Thoracic aorta (tissue), 2 donors: ENCODE data around the gene SGMS1. TPM values are rescaled to one million over a fixed set of nuclear protein-coding genes. Genes with fewer than 3 reads are reported as not detected.

Source experiments
- ATAC-seq: fragments of 150-250 bp; one replicate; pipeline ENCODE4 v1.8.0; 2017; ENCODE audit warnings: low read depth; ENCODE audit not compliant: insufficient number of reproducible peaks, low FRiP score
- DNase-seq: peaks from one replicate; pipeline ENCODE4 v3.0.0-alpha.2; 2020; ENCODE audit warnings: low spot score
- H3K27ac ChIP-seq, 2 donors: fragments of 200-600 bp; sonication (generic); 1 replicate in 1 of 2; 2 replicates in 1 of 2; pipeline ENCODE4 v1.5.1; 2016; ENCODE audit warnings: mild to moderate bottlenecking in 2 of 2, moderate library complexity in 2 of 2
- H3K27me3 ChIP-seq: fragments of 200-600 bp; sonication (generic); replicated peaks from 2 replicates; pipeline ENCODE4 v1.6.0; 2016; ENCODE audit warnings: mild to moderate bottlenecking; ENCODE audit not compliant: insufficient read depth
- H3K36me3 ChIP-seq: fragments of 200-600 bp; sonication (generic); one replicate; pipeline ENCODE4 v1.5.1; 2016
- H3K4me1 ChIP-seq, 2 donors: fragments of 200-600 bp; sonication (generic); 1 replicate in 1 of 2; 2 replicates in 1 of 2; pipeline versions ENCODE4 v1.5.1 to v1.6.0; 2016; ENCODE audit warnings: low read depth in 2 of 2, mild to moderate bottlenecking in 1 of 2; ENCODE audit not compliant: control insufficient read depth in 1 of 2
- H3K4me3 ChIP-seq: fragments of 200-600 bp; sonication (generic); 2 replicates; pipeline ENCODE4 v1.5.1; 2016; ENCODE audit warnings: mild to moderate bottlenecking
- H3K9me3 ChIP-seq: fragments of 200-600 bp; sonication (generic); 2 replicates; pipeline ENCODE4 v1.5.1; 2016
- total RNA-seq, 2 donors: library from RNA; depleted of rRNA; stranded (reverse); fragments of >200 nt; gene quantifications; one replicate each; pipeline versions ENCODE4 v1.1.0 to v1.2.3, GENCODE V29; 2016
- TF ChIP-seq, protein P1 (sequence below): fragments of 200-600 bp; sonication (generic); IDR thresholded peaks from one replicate; pipeline ENCODE4 v1.5.1; 2019; ENCODE audit warnings: antibody characterized with exemption

SGMS1 gene
- total RNA-seq, 2 donors from 2014 or later = 60.5 to 92.3 TPM

DNA sequence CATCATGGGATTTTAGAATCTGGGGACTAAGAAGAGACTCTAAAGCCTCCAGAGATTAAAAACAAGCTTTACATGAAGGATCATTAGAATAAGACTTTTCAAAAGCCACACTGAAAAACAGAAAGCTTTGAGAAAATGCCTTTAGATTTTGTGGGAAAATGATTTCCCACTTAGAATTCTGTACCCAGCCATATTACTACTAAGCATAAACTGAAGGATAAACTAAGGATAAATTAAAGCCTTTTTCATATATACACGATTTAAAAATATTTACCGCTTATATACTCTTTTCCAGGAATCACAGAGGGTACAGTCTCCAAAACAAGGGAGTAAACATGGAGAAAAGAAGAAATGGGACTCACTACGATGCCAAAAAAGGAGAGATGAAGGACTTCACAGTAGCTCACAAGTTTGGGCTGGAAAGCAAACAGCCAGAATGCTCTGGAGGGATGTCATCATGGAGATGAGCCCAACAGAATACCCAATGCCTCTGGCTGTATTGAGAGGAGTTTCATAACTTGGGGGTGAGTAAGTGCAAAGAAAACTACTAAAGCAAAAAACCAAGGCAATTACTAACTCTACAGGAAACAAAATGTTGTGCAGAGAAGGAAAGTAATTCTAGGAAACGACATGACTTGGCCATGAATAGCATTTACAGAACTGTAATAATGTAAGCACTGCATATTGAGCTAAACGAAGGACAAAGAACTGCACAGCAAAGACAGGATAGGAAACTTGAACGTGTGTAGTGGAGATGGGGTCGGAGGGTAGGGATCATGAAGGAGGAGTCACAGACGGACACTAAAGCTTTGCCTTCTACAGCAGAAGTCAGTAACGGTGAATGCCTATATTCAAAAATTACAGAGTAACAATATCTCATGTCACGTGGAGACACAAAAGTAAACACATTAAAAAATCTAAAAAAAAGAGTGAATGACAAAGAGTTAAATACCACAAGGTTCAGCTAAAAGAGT is 311.0 kb downstream of the SGMS1 start:
- ATAC-seq (no peak), DNase-seq (no peak)
- no peak overlapping the region for H3K27ac ChIP-seq
- H3K4me3 ChIP-seq = no peak overlapping the region
- H3K9me3 ChIP-seq = no peaks in the 10 kb centered on the region
- no peaks in the 10 kb centered on the region for H3K27me3 ChIP-seq
- peaks cover 13% of the 10 kb centered on the region for H3K36me3 ChIP-seq
- peaks cover 5 to 23% of the 10 kb centered on the region in 2 donors for H3K4me1 ChIP-seq
- TF ChIP-seq, protein P1, sequence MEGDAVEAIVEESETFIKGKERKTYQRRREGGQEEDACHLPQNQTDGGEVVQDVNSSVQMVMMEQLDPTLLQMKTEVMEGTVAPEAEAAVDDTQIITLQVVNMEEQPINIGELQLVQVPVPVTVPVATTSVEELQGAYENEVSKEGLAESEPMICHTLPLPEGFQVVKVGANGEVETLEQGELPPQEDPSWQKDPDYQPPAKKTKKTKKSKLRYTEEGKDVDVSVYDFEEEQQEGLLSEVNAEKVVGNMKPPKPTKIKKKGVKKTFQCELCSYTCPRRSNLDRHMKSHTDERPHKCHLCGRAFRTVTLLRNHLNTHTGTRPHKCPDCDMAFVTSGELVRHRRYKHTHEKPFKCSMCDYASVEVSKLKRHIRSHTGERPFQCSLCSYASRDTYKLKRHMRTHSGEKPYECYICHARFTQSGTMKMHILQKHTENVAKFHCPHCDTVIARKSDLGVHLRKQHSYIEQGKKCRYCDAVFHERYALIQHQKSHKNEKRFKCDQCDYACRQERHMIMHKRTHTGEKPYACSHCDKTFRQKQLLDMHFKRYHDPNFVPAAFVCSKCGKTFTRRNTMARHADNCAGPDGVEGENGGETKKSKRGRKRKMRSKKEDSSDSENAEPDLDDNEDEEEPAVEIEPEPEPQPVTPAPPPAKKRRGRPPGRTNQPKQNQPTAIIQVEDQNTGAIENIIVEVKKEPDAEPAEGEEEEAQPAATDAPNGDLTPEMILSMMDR = no peak

DNA sequence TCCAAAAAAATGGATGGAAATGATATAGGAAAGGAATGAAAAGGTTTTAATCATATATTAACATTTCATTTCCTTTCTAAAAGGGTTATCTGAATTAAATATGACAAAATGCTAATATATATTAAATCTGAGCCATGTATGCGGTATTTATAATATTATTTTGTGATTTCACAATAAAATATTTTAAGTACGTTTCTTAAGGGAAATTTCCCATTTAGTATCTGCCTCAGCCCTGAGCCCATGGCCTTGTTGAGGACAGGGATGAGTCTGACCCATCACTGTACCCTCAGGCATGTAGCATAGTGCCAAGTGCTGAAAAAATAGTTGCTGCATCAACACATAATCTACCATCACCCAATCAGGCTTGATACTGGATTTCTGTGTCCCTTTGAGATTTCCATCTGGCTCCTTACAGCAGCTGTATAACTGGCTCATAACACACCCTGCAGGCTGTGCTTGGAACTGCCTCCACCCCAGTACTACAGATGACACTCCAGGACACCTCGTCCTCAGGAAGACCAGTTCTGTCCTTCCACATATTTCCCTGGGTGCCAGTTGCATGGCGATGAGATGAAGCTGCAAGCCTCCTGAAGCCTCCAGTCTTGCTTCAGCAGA is 313.1 kb downstream of the SGMS1 start:
- DNase-seq (no peak), ATAC-seq (no peak)
- Histone ChIP-seq H3K4me3 (no peak overlapping the region), H3K27ac (no peak overlapping the region), H3K9me3 (no peaks in the 10 kb centered on the region), H3K36me3 (peaks cover 22% of the 10 kb centered on the region), H3K4me1 (peaks cover 5 to 7% of the 10 kb centered on the region in 2 donors), H3K27me3 (no peaks in the 10 kb centered on the region)
- TF ChIP-seq, protein P1 = peak; percentile 17

DNA sequence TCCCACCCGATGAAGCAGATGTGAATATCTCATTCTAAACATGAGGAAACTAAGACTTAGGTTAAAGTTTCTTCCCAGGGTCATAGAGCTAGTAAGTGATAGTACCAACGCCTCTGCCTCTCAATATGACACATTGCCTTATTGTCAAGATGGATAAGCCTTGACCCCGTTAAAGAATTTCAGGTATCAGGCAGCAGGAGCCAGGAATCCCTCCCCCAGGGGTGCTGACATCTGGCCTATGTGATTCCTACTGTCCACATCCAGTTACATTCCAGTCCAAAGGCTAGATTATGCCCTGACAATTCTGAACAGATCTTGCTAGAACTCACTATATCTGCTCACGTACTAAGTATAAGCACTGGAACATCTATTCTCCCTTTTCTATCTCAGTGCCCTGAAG is 314.4 kb downstream of the SGMS1 start:
- Histone ChIP-seq H3K27ac (no peak overlapping the region), H3K27me3 (no peaks in the 10 kb centered on the region), H3K4me3 (no peak overlapping the region), H3K9me3 (no peaks in the 10 kb centered on the region), H3K36me3 (peaks cover 22% of the 10 kb centered on the region), H3K4me1 (no peaks in the 10 kb centered on the region)
- ATAC-seq (no peak), DNase-seq (no peak)
- TF ChIP-seq, protein P1 = no peak

DNA sequence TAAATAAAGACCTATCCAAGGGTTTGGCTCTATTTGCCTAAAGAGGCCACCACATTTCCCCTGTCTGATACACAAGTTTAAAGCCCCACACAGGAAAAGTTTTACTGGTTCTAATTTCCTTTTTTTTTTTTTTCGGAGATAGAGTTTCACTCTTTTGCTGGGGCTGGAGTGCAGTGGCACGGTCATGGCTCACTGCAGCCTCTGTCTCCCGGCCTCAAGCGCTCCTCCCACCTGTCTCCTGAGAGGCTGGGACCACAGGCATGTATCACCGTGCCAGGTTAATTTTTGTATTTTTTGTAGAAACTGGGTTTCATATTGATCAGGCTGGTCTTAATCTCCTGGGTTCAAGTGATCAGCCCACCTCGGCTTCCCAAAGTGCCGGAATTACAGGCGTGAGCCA is 319.1 kb downstream of the SGMS1 start:
- Histone ChIP-seq H3K36me3 (peaks cover 13% of the 10 kb centered on the region), H3K27me3 (no peaks in the 10 kb centered on the region), H3K4me1 (no peaks in the 10 kb centered on the region), H3K9me3 (no peaks in the 10 kb centered on the region), H3K4me3 (no peak overlapping the region), H3K27ac (no peak overlapping the region)
- no peak for ATAC-seq
- no peak for DNase-seq
- TF ChIP-seq, protein P1 = no peak

DNA sequence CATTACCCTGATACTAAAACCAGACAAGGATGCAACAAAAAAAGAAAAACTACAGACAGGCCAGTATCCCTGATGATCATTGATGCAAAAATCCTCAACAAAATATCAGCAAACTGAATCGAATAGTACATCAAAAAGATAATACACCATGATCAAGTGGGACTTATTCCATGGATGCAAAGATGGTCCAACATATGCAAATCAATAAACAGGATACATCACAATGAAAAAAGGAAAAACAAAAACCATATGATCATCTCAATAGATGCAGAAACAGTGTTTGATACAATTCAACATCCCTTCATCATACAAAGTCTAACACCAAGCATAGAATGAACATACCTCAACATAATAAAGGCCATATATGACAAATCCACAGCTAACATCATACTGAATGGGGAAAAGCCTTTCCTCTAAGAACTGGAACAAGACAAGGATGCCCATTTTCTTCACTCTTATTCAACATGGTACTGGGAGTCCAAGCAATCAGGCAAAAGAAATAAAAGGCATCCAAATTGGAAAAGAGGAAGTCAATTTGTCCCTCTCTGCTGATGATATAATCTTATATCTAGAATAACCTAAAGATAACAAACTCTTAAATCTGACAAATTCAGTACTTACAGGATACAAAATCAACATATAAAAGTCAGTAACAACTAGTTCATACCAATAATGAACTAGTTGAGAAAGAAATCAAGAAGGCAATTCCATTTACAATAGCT is 323.6 kb downstream of the SGMS1 start:
- Histone ChIP-seq H3K4me3 (no peak overlapping the region), H3K4me1 (no peaks in the 10 kb centered on the region), H3K27me3 (no peaks in the 10 kb centered on the region), H3K36me3 (no peaks in the 10 kb centered on the region), H3K27ac (no peak overlapping the region), H3K9me3 (no peaks in the 10 kb centered on the region)
- ATAC-seq (no peak), DNase-seq (no peak)
- TF ChIP-seq, protein P1 = no peak
